ENCODE data around the gene TRIP12. TPM values are rescaled to one million over a fixed set of nuclear protein-coding genes. Genes with fewer than 3 reads are reported as not detected.

TRIP12 gene
- total and polyA plus RNA-seq, 2 of the 13 experiments (the other 11 are each of a cell fraction or from before 2014, with no cell fraction given): 72.1 to 153 TPM

GRCh38 chr2:229714736-229715541 is 206.9 kb downstream of the TRIP12 start (continued):
- no peak for TF ChIP-seq SSRP1 (CRISPR knock-in tag; IDR thresholded peaks at IDR 0.05)
- TF ChIP-seq, protein P1, sequence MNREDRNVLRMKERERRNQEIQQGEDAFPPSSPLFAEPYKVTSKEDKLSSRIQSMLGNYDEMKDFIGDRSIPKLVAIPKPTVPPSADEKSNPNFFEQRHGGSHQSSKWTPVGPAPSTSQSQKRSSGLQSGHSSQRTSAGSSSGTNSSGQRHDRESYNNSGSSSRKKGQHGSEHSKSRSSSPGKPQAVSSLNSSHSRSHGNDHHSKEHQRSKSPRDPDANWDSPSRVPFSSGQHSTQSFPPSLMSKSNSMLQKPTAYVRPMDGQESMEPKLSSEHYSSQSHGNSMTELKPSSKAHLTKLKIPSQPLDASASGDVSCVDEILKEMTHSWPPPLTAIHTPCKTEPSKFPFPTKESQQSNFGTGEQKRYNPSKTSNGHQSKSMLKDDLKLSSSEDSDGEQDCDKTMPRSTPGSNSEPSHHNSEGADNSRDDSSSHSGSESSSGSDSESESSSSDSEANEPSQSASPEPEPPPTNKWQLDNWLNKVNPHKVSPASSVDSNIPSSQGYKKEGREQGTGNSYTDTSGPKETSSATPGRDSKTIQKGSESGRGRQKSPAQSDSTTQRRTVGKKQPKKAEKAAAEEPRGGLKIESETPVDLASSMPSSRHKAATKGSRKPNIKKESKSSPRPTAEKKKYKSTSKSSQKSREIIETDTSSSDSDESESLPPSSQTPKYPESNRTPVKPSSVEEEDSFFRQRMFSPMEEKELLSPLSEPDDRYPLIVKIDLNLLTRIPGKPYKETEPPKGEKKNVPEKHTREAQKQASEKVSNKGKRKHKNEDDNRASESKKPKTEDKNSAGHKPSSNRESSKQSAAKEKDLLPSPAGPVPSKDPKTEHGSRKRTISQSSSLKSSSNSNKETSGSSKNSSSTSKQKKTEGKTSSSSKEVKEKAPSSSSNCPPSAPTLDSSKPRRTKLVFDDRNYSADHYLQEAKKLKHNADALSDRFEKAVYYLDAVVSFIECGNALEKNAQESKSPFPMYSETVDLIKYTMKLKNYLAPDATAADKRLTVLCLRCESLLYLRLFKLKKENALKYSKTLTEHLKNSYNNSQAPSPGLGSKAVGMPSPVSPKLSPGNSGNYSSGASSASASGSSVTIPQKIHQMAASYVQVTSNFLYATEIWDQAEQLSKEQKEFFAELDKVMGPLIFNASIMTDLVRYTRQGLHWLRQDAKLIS (CRISPR knock-in tag; IDR thresholded peaks at IDR 0.05): no peak
- no peak for TF ChIP-seq AGO1 (IDR thresholded peaks at IDR 0.05; ENCODE audit: low read depth, low read length, poor library complexity, severe bottlenecking)
- TF ChIP-seq ZNF792 (CRISPR knock-in tag; IDR thresholded peaks at IDR 0.05): peak; percentile 69; the same call in 1 of the 2 replicates
- no peak for TF ChIP-seq HOXA5 (CRISPR knock-in tag; IDR thresholded peaks at IDR 0.05)
- TF ChIP-seq ZSCAN21 (CRISPR knock-in tag; IDR thresholded peaks at IDR 0.05; ENCODE audit: borderline replicate concordance): no peak
- no peak for TF ChIP-seq MED8 (CRISPR knock-in tag; IDR thresholded peaks at IDR 0.05; ENCODE audit: insufficient replicate concordance)
- TF ChIP-seq ZNF780A (CRISPR knock-in tag; IDR thresholded peaks at IDR 0.05): 0 out of 2 replicates have a peak, but pooled peaks have one; percentile 63
- 0 out of 2 replicates have a peak, but pooled peaks have one; percentile 42 for TF ChIP-seq KLF13 (CRISPR knock-in tag; IDR thresholded peaks at IDR 0.05)
- no peak for TF ChIP-seq ZNF230 (CRISPR knock-in tag; IDR thresholded peaks at IDR 0.05)
- TF ChIP-seq ZNF879 (CRISPR knock-in tag; IDR thresholded peaks at IDR 0.05): 0 out of 2 replicates have a peak, but pooled peaks have one; percentile 56
- no peak for TF ChIP-seq JDP2 (CRISPR knock-in tag; IDR thresholded peaks at IDR 0.05; ENCODE audit: borderline replicate concordance)
- TF ChIP-seq RBFOX2 (IDR thresholded peaks at IDR 0.05; ENCODE audit: low read depth, low read length): no peak
- TF ChIP-seq, protein P2, sequence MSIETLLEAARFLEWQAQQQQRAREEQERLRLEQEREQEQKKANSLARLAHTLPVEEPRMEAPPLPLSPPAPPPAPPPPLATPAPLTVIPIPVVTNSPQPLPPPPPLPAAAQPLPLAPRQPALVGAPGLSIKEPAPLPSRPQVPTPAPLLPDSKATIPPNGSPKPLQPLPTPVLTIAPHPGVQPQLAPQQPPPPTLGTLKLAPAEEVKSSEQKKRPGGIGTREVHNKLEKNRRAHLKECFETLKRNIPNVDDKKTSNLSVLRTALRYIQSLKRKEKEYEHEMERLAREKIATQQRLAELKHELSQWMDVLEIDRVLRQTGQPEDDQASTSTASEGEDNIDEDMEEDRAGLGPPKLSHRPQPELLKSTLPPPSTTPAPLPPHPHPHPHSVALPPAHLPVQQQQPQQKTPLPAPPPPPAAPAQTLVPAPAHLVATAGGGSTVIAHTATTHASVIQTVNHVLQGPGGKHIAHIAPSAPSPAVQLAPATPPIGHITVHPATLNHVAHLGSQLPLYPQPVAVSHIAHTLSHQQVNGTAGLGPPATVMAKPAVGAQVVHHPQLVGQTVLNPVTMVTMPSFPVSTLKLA (IDR thresholded peaks at IDR 0.05): no peak
- TF ChIP-seq, protein P3, sequence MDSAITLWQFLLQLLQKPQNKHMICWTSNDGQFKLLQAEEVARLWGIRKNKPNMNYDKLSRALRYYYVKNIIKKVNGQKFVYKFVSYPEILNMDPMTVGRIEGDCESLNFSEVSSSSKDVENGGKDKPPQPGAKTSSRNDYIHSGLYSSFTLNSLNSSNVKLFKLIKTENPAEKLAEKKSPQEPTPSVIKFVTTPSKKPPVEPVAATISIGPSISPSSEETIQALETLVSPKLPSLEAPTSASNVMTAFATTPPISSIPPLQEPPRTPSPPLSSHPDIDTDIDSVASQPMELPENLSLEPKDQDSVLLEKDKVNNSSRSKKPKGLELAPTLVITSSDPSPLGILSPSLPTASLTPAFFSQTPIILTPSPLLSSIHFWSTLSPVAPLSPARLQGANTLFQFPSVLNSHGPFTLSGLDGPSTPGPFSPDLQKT (CRISPR knock-in tag; IDR thresholded peaks at IDR 0.05; ENCODE audit: borderline replicate concordance): peak; percentile 9; the same call in 1 of the 2 replicates
- no peak for TF ChIP-seq PHB2 (IDR thresholded peaks at IDR 0.05; ENCODE audit: partially characterized antibody)
- TF ChIP-seq, protein P4, sequence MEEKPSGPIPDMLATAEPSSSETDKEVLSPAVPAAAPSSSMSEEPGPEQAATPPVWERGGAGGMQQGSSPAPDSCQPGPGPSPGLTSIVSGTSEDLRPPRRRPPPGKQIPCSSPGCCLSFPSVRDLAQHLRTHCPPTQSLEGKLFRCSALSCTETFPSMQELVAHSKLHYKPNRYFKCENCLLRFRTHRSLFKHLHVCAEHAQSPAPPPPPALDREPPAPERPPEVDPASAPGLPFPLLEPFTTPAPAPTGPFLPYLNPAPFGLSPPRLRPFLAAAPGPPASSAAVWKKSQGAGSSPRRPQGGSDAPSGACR (CRISPR knock-in tag; IDR thresholded peaks at IDR 0.05): no peak
- no peak for TF ChIP-seq PRPF4 (IDR thresholded peaks at IDR 0.05; ENCODE audit: low read depth, low read length, poor library complexity, severe bottlenecking)
- TF ChIP-seq GLI4 (CRISPR knock-in tag; IDR thresholded peaks at IDR 0.05; ENCODE audit: borderline replicate concordance): no peak
- no peak for TF ChIP-seq PITX1 (CRISPR knock-in tag; IDR thresholded peaks at IDR 0.05)
- no peak for TF ChIP-seq MAX (IDR thresholded peaks at IDR 0.05)
- TF ChIP-seq ZNF234 (CRISPR knock-in tag; conservative IDR thresholded peaks at IDR 0.05): no peak
